ENCODE measurements around the gene CIBAR2. TPM values are rescaled to one million over a fixed set of nuclear protein-coding genes. Genes with fewer than 3 reads are reported as not detected.

CIBAR2 gene
- total and polyA plus RNA-seq, 2 experiments from 2014 or later = not detected

DNA sequence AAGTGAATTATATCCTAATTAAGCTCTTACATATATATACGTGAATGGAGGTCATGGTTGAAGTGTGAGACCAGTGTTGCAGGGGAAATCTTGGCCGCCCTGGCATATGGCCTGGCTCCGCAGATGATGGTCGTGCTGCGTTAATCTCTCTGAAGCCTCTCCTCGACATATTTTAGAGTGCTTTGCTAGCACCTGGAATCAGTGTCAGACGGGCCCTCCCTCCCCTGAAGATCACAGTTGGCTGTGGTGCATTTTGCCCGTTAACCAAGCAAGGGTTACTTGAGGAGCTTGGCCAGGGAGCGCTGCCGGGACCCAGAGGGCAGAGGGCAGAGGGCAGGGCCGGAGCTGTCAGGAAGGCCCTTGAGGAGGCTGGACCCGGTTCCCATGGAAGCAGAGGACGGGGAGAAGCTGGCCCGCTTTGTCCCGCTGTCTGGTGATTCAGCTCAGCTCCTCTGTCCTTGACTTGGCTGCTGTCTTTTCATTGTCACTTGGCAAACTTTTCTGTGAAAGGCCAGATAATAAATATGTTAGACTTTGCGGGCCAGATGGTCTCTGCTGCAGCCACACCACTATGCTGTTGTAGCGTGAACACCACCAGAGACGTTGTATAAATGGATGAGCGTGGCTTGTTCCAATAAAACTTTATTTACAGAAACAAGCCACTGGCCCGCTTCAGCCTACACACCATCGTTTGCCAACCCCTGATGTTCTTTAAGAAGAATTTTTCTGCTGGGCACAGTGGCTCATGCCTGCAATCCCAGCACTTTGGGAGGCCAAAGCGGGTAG, 32.3 kb downstream of the CIBAR2 start:
- Histone ChIP-seq H3K36me3 (ENCODE audit: insufficient read depth) (no peaks in the 10 kb centered on the region), H3K9me2 (ENCODE audit: insufficient read depth) (no peaks in the 10 kb centered on the region), H3K27ac (ENCODE audit: low read depth) (no peak overlapping the region), H3F3A (replicated peaks; ENCODE audit: low read depth) (peaks cover 10% of the 10 kb centered on the region), H3K4me3 (no peak overlapping the region), H3K4me2 (no peak overlapping the region), H3K27me3 (ENCODE audit: insufficient read depth) (peaks cover 35% of the 10 kb centered on the region), H3K4me1 (ENCODE audit: insufficient read depth) (peaks cover 31% of the 10 kb centered on the region), H4K20me1 (replicated peaks; ENCODE audit: insufficient read depth) (no peaks in the 10 kb centered on the region; the same call in 1 of the 2 replicates), H3K79me2 (replicated peaks; ENCODE audit: insufficient read depth) (no peaks in the 10 kb centered on the region), H2AFZ (no peak overlapping the region)
- H3K27me3 Mint-ChIP-seq (ENCODE audit: insufficient read depth, low read depth, poor library complexity) = peaks cover 41% of the 10 kb centered on the region
- TF ChIP-seq EZH2 (IDR thresholded peaks at IDR 0.05; ENCODE audit: low read depth, unreplicated experiment) (no peak), CREB1 (CRISPR knock-in tag; IDR thresholded peaks at IDR 0.05; ENCODE audit: low read depth) (no peak)
- TF ChIP-seq, protein P1, sequence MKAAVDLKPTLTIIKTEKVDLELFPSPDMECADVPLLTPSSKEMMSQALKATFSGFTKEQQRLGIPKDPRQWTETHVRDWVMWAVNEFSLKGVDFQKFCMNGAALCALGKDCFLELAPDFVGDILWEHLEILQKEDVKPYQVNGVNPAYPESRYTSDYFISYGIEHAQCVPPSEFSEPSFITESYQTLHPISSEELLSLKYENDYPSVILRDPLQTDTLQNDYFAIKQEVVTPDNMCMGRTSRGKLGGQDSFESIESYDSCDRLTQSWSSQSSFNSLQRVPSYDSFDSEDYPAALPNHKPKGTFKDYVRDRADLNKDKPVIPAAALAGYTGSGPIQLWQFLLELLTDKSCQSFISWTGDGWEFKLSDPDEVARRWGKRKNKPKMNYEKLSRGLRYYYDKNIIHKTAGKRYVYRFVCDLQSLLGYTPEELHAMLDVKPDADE (IDR thresholded peaks at IDR 0.05) = no peak
- H3K4me1 Mint-ChIP-seq = peaks cover 46% of the 10 kb centered on the region
- no peaks in the 10 kb centered on the region for H3K9me3 Mint-ChIP-seq
- H3K27ac Mint-ChIP-seq = no peak overlapping the region
- no peak for ATAC-seq
- DNase-seq (ENCODE audit: low spot score) = no peak
- H3K4me3 Mint-ChIP-seq = no peak overlapping the region
- H3K36me3 Mint-ChIP-seq (ENCODE audit: low read depth) = peaks cover 4% of the 10 kb centered on the region; the same call in 1 of the 3 replicates

DNA sequence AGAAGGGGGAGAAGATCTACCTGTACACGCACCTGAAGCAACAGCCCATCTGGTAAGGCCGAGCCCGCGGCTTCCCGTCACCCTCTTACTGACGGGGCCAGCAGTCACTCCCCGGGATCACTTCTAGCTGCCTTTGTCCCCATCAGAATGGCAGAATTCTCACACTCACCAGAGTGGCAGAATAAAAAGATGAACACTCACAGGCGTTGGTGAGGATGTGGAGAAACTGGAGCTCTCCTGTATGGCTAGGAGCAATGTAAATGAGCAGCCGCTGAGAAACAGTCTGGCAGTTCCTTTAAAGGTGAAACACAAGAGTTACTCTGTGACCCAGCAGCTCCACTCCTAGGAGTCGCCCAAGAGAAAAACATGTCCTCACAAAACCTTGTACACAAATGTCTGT, 33.3 kb downstream of the CIBAR2 start:
- H3K9me3 Mint-ChIP-seq = no peaks in the 10 kb centered on the region
- no peak overlapping the region for H3K4me2 ChIP-seq
- H3K27ac ChIP-seq (ENCODE audit: low read depth) = no peak overlapping the region
- peaks cover 37% of the 10 kb centered on the region for H3K27me3 Mint-ChIP-seq (ENCODE audit: insufficient read depth, low read depth, poor library complexity)
- H3K4me3 ChIP-seq = no peak overlapping the region
- H2AFZ ChIP-seq = no peak overlapping the region
- H3K4me1 ChIP-seq (ENCODE audit: insufficient read depth) = peaks cover 28% of the 10 kb centered on the region
- no peak for ATAC-seq
- H3K4me1 Mint-ChIP-seq = peaks cover 42% of the 10 kb centered on the region
- no peak overlapping the region for H3K4me3 Mint-ChIP-seq
- no peaks in the 10 kb centered on the region for H3K9me2 ChIP-seq (ENCODE audit: insufficient read depth)
- no peak for DNase-seq (ENCODE audit: low spot score)
- H3K36me3 ChIP-seq (ENCODE audit: insufficient read depth) = no peaks in the 10 kb centered on the region
- H3F3A ChIP-seq (replicated peaks; ENCODE audit: low read depth) = peaks cover 8% of the 10 kb centered on the region
- peaks cover 25% of the 10 kb centered on the region for H3K27me3 ChIP-seq (ENCODE audit: insufficient read depth)
- H3K27ac Mint-ChIP-seq = no peak overlapping the region
- no peaks in the 10 kb centered on the region for H3K79me2 ChIP-seq (replicated peaks; ENCODE audit: insufficient read depth)
- no peaks in the 10 kb centered on the region; the same call in 1 of the 2 replicates for H4K20me1 ChIP-seq (replicated peaks; ENCODE audit: insufficient read depth)
- peaks cover 4% of the 10 kb centered on the region; the same call in 1 of the 3 replicates for H3K36me3 Mint-ChIP-seq (ENCODE audit: low read depth)
- no peak for TF ChIP-seq ZNF114 (CRISPR knock-in tag; IDR thresholded peaks at IDR 0.05)
- TF ChIP-seq, protein P1 (IDR thresholded peaks at IDR 0.05) = no peak
- TF ChIP-seq ZNF331 (CRISPR knock-in tag; IDR thresholded peaks at IDR 0.05; ENCODE audit: low read depth) = no peak
- no peak for TF ChIP-seq STAT1 (IDR thresholded peaks at IDR 0.05; ENCODE audit: unreplicated experiment)
- TF ChIP-seq EZH2 (IDR thresholded peaks at IDR 0.05; ENCODE audit: low read depth, unreplicated experiment) = no peak
- TF ChIP-seq EZH2phosphoT487 (IDR thresholded peaks at IDR 0.05; ENCODE audit: unreplicated experiment) = no peak
- TF ChIP-seq POLR2AphosphoS5 (IDR thresholded peaks at IDR 0.05; ENCODE audit: low read depth) = no peak
- TF ChIP-seq, protein P2, sequence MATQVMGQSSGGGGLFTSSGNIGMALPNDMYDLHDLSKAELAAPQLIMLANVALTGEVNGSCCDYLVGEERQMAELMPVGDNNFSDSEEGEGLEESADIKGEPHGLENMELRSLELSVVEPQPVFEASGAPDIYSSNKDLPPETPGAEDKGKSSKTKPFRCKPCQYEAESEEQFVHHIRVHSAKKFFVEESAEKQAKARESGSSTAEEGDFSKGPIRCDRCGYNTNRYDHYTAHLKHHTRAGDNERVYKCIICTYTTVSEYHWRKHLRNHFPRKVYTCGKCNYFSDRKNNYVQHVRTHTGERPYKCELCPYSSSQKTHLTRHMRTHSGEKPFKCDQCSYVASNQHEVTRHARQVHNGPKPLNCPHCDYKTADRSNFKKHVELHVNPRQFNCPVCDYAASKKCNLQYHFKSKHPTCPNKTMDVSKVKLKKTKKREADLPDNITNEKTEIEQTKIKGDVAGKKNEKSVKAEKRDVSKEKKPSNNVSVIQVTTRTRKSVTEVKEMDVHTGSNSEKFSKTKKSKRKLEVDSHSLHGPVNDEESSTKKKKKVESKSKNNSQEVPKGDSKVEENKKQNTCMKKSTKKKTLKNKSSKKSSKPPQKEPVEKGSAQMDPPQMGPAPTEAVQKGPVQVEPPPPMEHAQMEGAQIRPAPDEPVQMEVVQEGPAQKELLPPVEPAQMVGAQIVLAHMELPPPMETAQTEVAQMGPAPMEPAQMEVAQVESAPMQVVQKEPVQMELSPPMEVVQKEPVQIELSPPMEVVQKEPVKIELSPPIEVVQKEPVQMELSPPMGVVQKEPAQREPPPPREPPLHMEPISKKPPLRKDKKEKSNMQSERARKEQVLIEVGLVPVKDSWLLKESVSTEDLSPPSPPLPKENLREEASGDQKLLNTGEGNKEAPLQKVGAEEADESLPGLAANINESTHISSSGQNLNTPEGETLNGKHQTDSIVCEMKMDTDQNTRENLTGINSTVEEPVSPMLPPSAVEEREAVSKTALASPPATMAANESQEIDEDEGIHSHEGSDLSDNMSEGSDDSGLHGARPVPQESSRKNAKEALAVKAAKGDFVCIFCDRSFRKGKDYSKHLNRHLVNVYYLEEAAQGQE (IDR thresholded peaks at IDR 0.05; ENCODE audit: unreplicated experiment) = no peak
- TF ChIP-seq NANOG (IDR thresholded peaks at IDR 0.05; ENCODE audit: borderline replicate concordance) = no peak
- TF ChIP-seq CREB1 (CRISPR knock-in tag; IDR thresholded peaks at IDR 0.05; ENCODE audit: low read depth) = no peak
